Measurements from ENCODE around the gene OR6S1.

GRCh38 chr14:20683125-20683890 is 41.8 kb upstream of the OR6S1 start:
- no peak for TF ChIP-seq CTCF (IDR thresholded peaks at IDR 0.05; ENCODE audit: low read depth, low read length, poor library complexity, severe bottlenecking)
- TF ChIP-seq EZH2phosphoT487 (IDR thresholded peaks at IDR 0.05; ENCODE audit: borderline replicate concordance, low read length), result no peak

All from DOHH2 (cell line).